Right lobe of liver (tissue), 6 donors: ENCODE data around the gene PRDM2. TPM values are rescaled to one million over a fixed set of nuclear protein-coding genes. Genes with fewer than 3 reads are reported as not detected.

Experiments
- ATAC-seq, 4 donors: fragments of 200-7000 bp; cut with Tn5 transposase; one replicate each; pipeline ENCODE4 v1.9.1; 2020; ENCODE audit warnings: mild to moderate bottlenecking in 4 of 4, moderate library complexity in 4 of 4
- DNase-seq, 3 donors: peaks; one replicate each; pipeline ENCODE4 v3.0.0-alpha.2; 2020
- H3K27ac ChIP-seq, 3 donors: fragments of 200-600 bp; one replicate each; pipeline ENCODE4 v1.8.0; 2022
- H3K27me3 ChIP-seq, 2 donors: fragments of 200-600 bp; one replicate each; pipeline ENCODE4 v1.8.0; 2022
- H3K36me3 ChIP-seq, 4 donors: fragments of 200-600 bp; sonication (generic) in 1 of 4; one replicate each; pipeline versions ENCODE4 v1.5.1 to v1.8.0; 2017 to 2022; ENCODE audit warnings: control low read depth in 1 of 4
- H3K4me1 ChIP-seq, 4 donors: fragments of 200-600 bp; sonication (generic) in 1 of 4; one replicate each; pipeline versions ENCODE4 v1.5.1 to v1.8.0; 2017 to 2022; ENCODE audit warnings: control low read depth in 1 of 4
- H3K4me3 ChIP-seq, 3 donors: fragments of 200-600 bp; one replicate each; pipeline ENCODE4 v1.8.0; 2022
- H3K9me3 ChIP-seq, 4 donors: fragments of 200-600 bp; sonication (generic) in 1 of 4; one replicate each; pipeline versions ENCODE4 v1.5.1 to v1.8.0; 2017 to 2022; ENCODE audit warnings: control low read depth in 1 of 4
- CTCF ChIP-seq, 4 donors: fragments of 200-600 bp in 3 of 4; fragments of 450-650 bp in 1 of 4; IDR thresholded peaks; one replicate each; pipeline versions ENCODE4 v1.5.1 to v1.8.0; 2016 to 2022; ENCODE audit warnings: antibody characterized with exemption in 4 of 4, mild to moderate bottlenecking in 2 of 4
- POLR2A ChIP-seq: fragments of 450-650 bp; IDR thresholded peaks from one replicate; pipeline ENCODE4 v1.6.1; 2017; ENCODE audit warnings: antibody characterized with exemption, mild to moderate bottlenecking
- WGBS: methylation state at CpG from one replicate; pipeline ENCODE4 v1.1.6; 2018; ENCODE audit warnings: low coverage, low lambda C conversion rate; ENCODE audit not compliant: insufficient coverage; ENCODE audit errors: missing lambda C conversion rate; 5-methylcytosine and 5-hydroxymethylcytosine counted together
- intact Hi-C, 2 donors: fragments of 100-400 bp; cut with DNase I; formaldehyde crosslinking; loops; one replicate each; pipeline versions ENCODE4 v1.11.2 to v1.14.1; 2022
- total RNA-seq, 6 experiments: library from RNA; depleted of rRNA in 2 of 6; stranded (reverse); fragments of >200 nt in 2 of 6; fragmentation: NEBNext Ultra II Directional in 3 of 6; extraction: Animal tissue kit (Norgen Biotek cat#: 25700) in 3 of 6; gene quantifications; one replicate each; pipeline versions ENCODE4 v1.1.0 to v1.2.4, GENCODE V29; 2016 to 2023
- donor health status: DM: no; HTN: yes; CAD: no.
- donor health status: DM: no; HTN: no; CAD: no.
- donor health status: DM: no; HTN: no; CAD: no.
- donor health status: DM: no; HTN: yes; CAD: no.
- donor health status: DM: no; HTN: yes; CAD: no.

The PRDM2 gene
- total RNA-seq, 6 experiments from 2014 or later, result 7.4 to 16.9 (median 12.5) TPM

DNA sequence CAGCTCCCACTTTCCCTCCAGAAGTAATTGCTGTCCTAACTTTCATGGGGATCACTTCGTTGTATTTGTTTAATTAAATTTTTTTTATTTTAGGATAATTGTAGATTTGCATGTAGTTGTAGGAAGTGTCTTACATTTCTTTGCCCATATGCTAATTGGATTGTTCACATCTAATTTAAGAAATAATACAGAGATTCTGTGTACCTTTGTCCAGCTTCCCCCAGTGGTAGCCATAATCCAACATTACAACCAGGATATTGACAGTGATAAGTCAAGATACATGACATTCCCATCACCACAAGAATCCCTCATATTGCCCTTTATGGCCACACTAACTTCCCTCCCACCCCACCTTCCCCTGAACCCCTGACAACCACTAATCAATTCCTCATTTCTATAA lies 136.6 kb downstream of the PRDM2 start:
- no peak for DNase-seq
- WGBS, result 67% methylated on average over 1 of the region's 1 CpG
- intact Hi-C loops, result no loop called here
- Histone ChIP-seq H3K4me1 (no peaks in the 10 kb centered on the region), H3K27me3 (no peaks in the 10 kb centered on the region), H3K4me3 (no peak overlapping the region), H3K27ac (no peak overlapping the region), H3K36me3 (no peaks in the 10 kb centered on the region), H3K9me3 (no peaks in the 10 kb centered on the region)
- no peak for TF ChIP-seq POLR2A
- no peak for TF ChIP-seq CTCF (IDR thresholded peaks at IDR 0.05)
- ATAC-seq, result no peak

- TF ChIP-seq CTCF (IDR thresholded peaks at IDR 0.05) (no peak), POLR2A (no peak)
- Histone ChIP-seq H3K27me3 (no peaks in the 10 kb centered on the region), H3K36me3 (no peaks in the 10 kb centered on the region), H3K27ac (no peak overlapping the region), H3K9me3 (no peaks in the 10 kb centered on the region), H3K4me1 (no peaks in the 10 kb centered on the region), H3K4me3 (no peak overlapping the region)
- ATAC-seq (no peak), DNase-seq (no peak)
- WGBS, result 100% methylated on average over 1 of the region's 1 CpG
- intact Hi-C loops, result no loop called here
These were observed 138.2 kb downstream of the PRDM2 start for GRCh38 chr1:13838236-13838635.

DNA sequence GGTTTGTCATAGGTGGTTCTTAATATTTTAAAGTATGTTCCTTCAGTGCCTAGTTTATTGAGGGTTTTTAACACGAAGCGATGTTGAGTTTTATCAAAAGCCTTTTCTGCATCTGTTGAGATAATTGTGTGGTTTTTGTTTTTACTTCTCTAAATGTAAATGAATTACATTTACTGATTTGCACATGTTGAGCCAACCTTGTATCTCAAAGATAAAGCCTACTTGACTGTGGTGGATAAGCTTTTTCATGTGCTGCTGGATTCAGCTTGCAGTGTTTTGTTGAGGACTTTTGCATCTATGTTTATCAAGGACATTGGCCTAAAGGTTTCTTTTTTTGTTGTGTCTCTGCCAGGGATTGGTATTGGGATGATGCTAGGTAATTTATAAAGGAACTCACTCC lies 142.5 kb downstream of the PRDM2 start:
- Histone ChIP-seq H3K4me3 (no peak overlapping the region), H3K36me3 (no peaks in the 10 kb centered on the region), H3K27ac (no peak overlapping the region), H3K9me3 (no peaks in the 10 kb centered on the region), H3K4me1 (no peaks in the 10 kb centered on the region), H3K27me3 (no peaks in the 10 kb centered on the region)
- TF ChIP-seq POLR2A, result no peak
- no peak for TF ChIP-seq CTCF (IDR thresholded peaks at IDR 0.05)
- DNase-seq (no peak), ATAC-seq (no peak)
- 55% methylated on average over 2 of the region's 2 CpGs for WGBS
- intact Hi-C loops, result no loop called here

DNA sequence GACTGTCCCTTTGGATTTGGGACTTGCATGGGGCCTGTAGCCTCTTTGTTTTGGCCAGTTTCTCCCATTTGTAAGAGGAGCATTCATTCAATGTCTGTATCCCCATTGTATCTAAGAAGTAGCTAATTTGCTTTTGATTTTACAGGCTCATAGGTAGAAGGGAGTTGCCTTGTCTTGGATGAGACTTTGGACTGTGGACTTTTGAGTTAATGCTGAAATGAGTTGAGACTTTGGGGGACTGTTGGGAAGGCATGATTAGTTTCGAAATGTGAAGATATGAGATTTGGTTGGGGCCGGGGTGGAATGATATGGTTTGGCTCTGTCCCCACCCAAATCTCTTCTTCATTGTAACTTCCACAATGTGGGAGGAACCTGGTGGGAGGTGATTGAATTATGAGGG lies 151.7 kb downstream of the PRDM2 start:
- DNase-seq (no peak), ATAC-seq (no peak)
- intact Hi-C loops, result no loop called here
- H3K27me3 ChIP-seq, result no peaks in the 10 kb centered on the region
- WGBS, result 67% methylated on average over 2 of the region's 2 CpGs
- H3K27ac ChIP-seq, result no peak overlapping the region
- no peaks in the 10 kb centered on the region for H3K36me3 ChIP-seq
- TF ChIP-seq CTCF (IDR thresholded peaks at IDR 0.05) (no peak), POLR2A (no peak)
- H3K4me1 ChIP-seq, result no peaks in the 10 kb centered on the region
- H3K9me3 ChIP-seq, result no peaks in the 10 kb centered on the region
- no peak overlapping the region for H3K4me3 ChIP-seq

- no peak overlapping the region for H3K4me3 ChIP-seq
- TF ChIP-seq POLR2A (no peak), CTCF (IDR thresholded peaks at IDR 0.05) (no peak)
- no peaks in the 10 kb centered on the region for H3K36me3 ChIP-seq
- no peaks in the 10 kb centered on the region for H3K27me3 ChIP-seq
- H3K9me3 ChIP-seq, result no peaks in the 10 kb centered on the region
- DNase-seq, result no peak
- ATAC-seq, result no peak
- WGBS, result no CpG with 5 or more reads among the region's 1 CpG
- H3K4me1 ChIP-seq, result no peaks in the 10 kb centered on the region
- intact Hi-C loops, result no loop called here
- no peak overlapping the region for H3K27ac ChIP-seq
These were observed 155.6 kb downstream of the PRDM2 start for GRCh38 chr1:13855554-13855953.
